ENCODE measurements around the gene HSPA1A. TPM values are rescaled to one million over a fixed set of nuclear protein-coding genes. Genes with fewer than 3 reads are reported as not detected.
"Not testable (repeated sequence)": the region's sequence is repeated elsewhere in the genome, so short reads cannot be mapped to it uniquely, and the experiment has no call there.

HSPA1A gene
- total RNA-seq, 4 donors from 2014 or later: 170 to 304 (median 221) TPM

DNA sequence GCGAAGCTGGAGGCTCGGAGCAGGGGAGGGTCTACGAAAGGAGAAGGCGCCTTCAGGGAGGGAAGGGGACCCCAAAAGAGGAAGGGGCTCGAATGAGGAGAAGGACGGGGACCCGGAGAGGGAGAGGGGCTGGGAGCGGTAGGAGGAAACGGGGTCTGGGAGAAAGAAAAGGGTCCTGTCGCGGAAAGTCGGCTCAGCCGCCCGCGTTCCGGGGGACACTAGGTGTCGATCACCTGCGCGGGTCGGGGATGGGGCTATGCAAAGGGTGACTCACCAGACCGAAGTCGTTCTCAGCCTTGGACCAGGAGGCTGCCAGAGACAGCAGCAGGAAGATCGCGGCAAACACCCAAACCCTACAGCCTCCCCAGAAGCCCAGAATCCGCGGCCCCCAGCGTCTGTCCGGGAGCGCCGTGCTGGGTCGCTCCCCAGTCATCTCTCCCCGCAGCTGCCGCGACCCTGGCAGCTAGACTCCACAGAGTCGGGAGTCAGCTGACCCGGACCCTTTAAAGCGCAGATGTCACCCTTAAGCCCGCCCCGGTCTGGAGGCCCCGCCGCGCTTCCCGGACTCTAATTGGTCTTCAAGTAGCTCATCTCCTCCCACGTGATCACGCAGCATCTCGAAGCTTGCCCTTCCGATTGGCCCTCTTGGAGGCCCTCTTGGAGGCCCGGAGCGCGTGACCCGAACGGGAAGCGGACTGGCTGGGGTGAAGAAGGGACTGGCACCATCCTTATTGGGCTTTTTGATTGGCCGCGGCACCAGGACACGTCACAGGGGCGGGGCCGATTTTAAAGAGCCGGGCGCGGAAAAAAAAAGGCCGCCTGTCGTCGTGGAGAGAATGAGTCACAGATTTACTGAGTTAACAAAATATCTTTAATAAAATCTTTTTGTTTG lies 47.2 kb downstream of the HSPA1A start, which contains the start of gene NEU1:
NEU1 (minus strand) TSS at position 478 of the 892 bp plus-strand sequence; CDS start at position 433, 45 bp downstream.
- H3K27me3 ChIP-seq: no peaks in the 10 kb centered on the region
- H3K36me3 ChIP-seq: peaks cover 3 to 35% (median 10%) of the 10 kb centered on the region in 3 donors
- H3K27ac ChIP-seq: peak within 1 kb of the TSS; percentile 75 to 89 (median 85)
- TF ChIP-seq, protein P1, sequence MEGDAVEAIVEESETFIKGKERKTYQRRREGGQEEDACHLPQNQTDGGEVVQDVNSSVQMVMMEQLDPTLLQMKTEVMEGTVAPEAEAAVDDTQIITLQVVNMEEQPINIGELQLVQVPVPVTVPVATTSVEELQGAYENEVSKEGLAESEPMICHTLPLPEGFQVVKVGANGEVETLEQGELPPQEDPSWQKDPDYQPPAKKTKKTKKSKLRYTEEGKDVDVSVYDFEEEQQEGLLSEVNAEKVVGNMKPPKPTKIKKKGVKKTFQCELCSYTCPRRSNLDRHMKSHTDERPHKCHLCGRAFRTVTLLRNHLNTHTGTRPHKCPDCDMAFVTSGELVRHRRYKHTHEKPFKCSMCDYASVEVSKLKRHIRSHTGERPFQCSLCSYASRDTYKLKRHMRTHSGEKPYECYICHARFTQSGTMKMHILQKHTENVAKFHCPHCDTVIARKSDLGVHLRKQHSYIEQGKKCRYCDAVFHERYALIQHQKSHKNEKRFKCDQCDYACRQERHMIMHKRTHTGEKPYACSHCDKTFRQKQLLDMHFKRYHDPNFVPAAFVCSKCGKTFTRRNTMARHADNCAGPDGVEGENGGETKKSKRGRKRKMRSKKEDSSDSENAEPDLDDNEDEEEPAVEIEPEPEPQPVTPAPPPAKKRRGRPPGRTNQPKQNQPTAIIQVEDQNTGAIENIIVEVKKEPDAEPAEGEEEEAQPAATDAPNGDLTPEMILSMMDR (IDR thresholded peaks at IDR 0.05): peak in 2 of 5 experiments; percentile 42 to 51
- TF ChIP-seq POLR2A (IDR thresholded peaks at IDR 0.05) (peak; percentile 92 to 97), EP300 (IDR thresholded peaks at IDR 0.05) (peak; percentile 98 to 99)
- H3K4me3 ChIP-seq: peak within 1 kb of the TSS; percentile 40 to 69 (median 67)
- DNase-seq (ENCODE audit: low spot score in 2 of 2): peak; percentile 98 to 99
- no peaks in the 10 kb centered on the region for H3K9me3 ChIP-seq
- 0 to 1% methylated on average over 64 of the region's 64 CpGs for WGBS, 2 donors
- peaks cover 0 to 35% (median 16%) of the 10 kb centered on the region in 4 donors for H3K4me1 ChIP-seq

DNA sequence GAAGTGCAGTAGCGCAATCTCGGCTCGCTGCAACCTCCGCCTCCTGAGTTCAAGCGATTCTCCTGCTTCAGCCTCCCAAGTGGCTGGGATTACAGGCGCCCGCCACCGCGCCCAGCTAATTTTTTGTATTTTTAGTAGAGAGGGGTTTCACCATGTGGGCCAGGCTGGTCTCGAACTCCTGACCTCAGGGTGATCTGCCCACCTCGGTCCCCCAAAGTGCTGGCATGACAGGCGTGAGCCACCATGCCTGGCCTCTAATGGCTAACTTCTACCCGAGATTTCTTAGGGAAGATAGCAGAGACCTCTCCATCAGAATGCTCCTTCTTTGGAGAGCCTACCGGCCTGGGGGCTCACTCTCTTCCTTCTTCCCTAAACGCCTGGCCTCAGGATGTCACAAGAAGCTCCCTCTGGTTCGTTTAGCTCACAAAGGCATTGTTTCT lies 48.8 kb downstream of the HSPA1A start:
- TF ChIP-seq, protein P1 (IDR thresholded peaks at IDR 0.05): peak in 1 of 5 experiments; percentile 5
- H3K27me3 ChIP-seq; H3K9me3 ChIP-seq; DNase-seq (ENCODE audit: low spot score in 2 of 2): not testable (repeated sequence)
- H3K36me3 ChIP-seq: peaks cover 3 to 19% (median 6%) of the 10 kb centered on the region in 3 donors
- peaks cover 0 to 35% (median 16%) of the 10 kb centered on the region in 4 donors for H3K4me1 ChIP-seq
- WGBS, 2 donors: 14 to 16% methylated on average over 15 to 16 of the region's 16 CpGs
- H3K4me3 ChIP-seq: peak overlapping the region; percentile 26 to 69 (median 42)
- H3K27ac ChIP-seq: peak overlapping the region in 3 of 4 donors; percentile 67 to 89 (median 89)

DNA sequence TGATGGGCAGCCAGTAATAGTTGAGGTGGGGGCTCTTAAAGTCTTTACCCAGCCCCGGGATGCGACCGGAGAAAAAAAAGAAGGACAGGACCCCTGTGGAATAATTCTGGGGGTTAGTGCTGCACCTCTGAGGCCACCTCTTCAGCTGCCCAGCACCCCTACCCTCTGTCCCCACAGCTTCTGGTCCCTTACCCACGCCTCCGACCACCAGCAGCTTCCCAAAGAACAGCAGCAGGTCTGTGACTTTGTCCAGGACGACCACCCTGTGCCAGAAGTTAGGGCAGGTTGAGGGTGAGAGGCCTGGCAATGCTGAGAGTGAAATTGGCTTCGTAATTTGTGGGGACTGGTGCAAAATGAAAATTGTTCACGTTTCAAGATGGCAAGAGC lies 49.5 kb downstream of the HSPA1A start:
- Histone ChIP-seq H3K27me3 (no peaks in the 10 kb centered on the region), H3K4me3 (no peak overlapping the region), H3K27ac (peak overlapping the region in 3 of 4 donors; percentile 36 to 89 (median 89)), H3K9me3 (no peaks in the 10 kb centered on the region), H3K36me3 (peaks cover 0 to 12% (median 0%) of the 10 kb centered on the region in 3 donors), H3K4me1 (peaks cover 0 to 35% (median 16%) of the 10 kb centered on the region in 4 donors)
- TF ChIP-seq, protein P1 (IDR thresholded peaks at IDR 0.05): no peak
- TF ChIP-seq POLR2A (IDR thresholded peaks at IDR 0.05): no peak
- TF ChIP-seq EP300 (IDR thresholded peaks at IDR 0.05): no peak
- 72 to 80% methylated on average over 8 of the region's 8 CpGs for WGBS, 2 donors
- no peak for DNase-seq (ENCODE audit: low spot score in 2 of 2)

DNA sequence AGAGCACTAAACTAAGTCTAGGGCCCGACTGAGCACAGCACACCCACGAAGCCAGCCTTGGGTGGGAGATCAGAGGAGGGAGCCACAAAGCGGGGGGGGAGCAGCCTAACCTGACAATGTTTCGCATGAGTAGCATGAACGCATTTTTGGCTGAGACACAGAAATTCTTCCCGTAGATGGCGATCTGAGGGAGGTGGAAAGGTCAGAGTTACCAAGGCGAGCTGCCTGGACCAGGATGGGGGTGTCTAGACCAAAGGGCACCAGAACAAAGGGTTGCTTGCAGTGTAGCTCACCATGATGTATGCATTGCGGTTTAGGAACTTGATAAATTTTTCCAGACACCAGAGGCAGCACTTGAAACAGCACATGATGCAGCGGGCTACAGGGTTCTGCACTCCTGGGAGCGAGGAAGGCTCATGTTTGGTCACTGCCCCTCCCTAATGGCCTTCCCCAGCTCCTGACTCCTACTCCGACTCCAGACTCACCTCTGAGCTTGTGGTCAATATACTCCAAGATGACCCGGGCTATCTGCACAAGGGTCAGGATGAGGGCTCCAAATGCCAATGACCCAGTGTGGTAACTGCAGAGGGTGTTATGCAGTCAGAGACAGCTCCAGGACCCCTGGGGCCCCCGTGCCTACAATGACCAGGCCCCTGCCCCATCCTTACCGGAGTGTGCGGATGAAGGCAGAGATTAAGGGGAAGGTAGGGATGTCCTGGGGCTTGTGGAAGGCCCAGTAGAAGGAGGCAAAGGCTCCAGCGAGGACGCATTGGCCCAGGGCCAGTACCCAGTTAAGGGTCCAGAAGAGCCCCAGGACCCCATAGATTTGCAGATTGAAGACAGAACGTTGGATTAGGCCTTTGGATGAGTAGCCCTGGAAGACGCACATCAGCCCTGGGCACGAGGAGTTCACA lies 50.1 kb downstream of the HSPA1A start:
- TF ChIP-seq, protein P1 (IDR thresholded peaks at IDR 0.05): no peak
- TF ChIP-seq POLR2A (IDR thresholded peaks at IDR 0.05): no peak
- no peak for TF ChIP-seq EP300 (IDR thresholded peaks at IDR 0.05)
- 66 to 67% methylated on average over 21 of the region's 21 CpGs for WGBS, 2 donors
- Histone ChIP-seq H3K36me3 (peaks cover 0 to 6% (median 0%) of the 10 kb centered on the region in 3 donors), H3K4me1 (peaks cover 0 to 35% (median 16%) of the 10 kb centered on the region in 4 donors), H3K9me3 (no peaks in the 10 kb centered on the region), H3K4me3 (no peak overlapping the region), H3K27ac (peak overlapping the region in 3 of 4 donors; percentile 36 to 89 (median 89)), H3K27me3 (no peaks in the 10 kb centered on the region)
- DNase-seq (ENCODE audit: low spot score in 2 of 2): no peak

Small RNA genes within 50 kb of the gene (small RNA-seq; reads per million reads assigned to genes)
- gene RF00019 (not detected), gene SNORD48 (928 reads per million, percentile 98 among the genes with 10 or more reads in this experiment), gene SNORD52 (not detected)

Other genes with a start within 250 kb of the HSPA1A start
- gene LTA, start 243.3 kb upstream of the HSPA1A start, total RNA-seq: not detected
- not detected for gene TNF, start 240.0 kb upstream of the HSPA1A start, total RNA-seq
- not detected for gene LTB, start 233.1 kb upstream of the HSPA1A start, total RNA-seq
- 10 to 100 TPM; 15.7 to 86.5 (median 20.8) TPM for gene LST1, start 229.3 kb upstream of the HSPA1A start, total RNA-seq
- gene NCR3, start 222.5 kb upstream of the HSPA1A start, total RNA-seq: not detected
- gene AIF1, start 200.3 kb upstream of the HSPA1A start, total RNA-seq: 10 to 100 TPM; 27.1 to 66.3 (median 50.4) TPM
- gene PRRC2A, start 194.8 kb upstream of the HSPA1A start, total RNA-seq: 100 to 1,000 TPM in 2 of 4 donors, 10 to 100 TPM in 2; 71.4 to 113 (median 88.0) TPM
- 100 to 1,000 TPM; 189 to 228 (median 210) TPM for gene BAG6, start 162.9 kb upstream of the HSPA1A start, total RNA-seq
- gene APOM, start 159.6 kb upstream of the HSPA1A start, total RNA-seq: 1 to 10 TPM in 1 of 4 donors, under 1 TPM in 2, not detected in 1; 0.63 to 2.0 (median 0.90) TPM
- gene C6orf47, start 154.8 kb upstream of the HSPA1A start, total RNA-seq: 10 to 100 TPM; 13.8 to 23.3 (median 20.5) TPM
- 10 to 100 TPM; 18.8 to 30.0 (median 26.5) TPM for gene GPANK1, start 150.5 kb upstream of the HSPA1A start, total RNA-seq
- gene CSNK2B, start 149.5 kb upstream of the HSPA1A start, total RNA-seq: 100 to 1,000 TPM; 183 to 207 (median 188) TPM
- gene LY6G5B, start 145.6 kb upstream of the HSPA1A start, total RNA-seq: 10 to 100 TPM in 2 of 4 donors, 1 to 10 TPM in 2; 7.6 to 13.0 (median 9.8) TPM
- under 1 TPM in 1 of 4 donors, not detected in 3; 0.84 TPM for gene LY6G5C, start 134.5 kb upstream of the HSPA1A start, total RNA-seq
- gene ABHD16A, start 112.2 kb upstream of the HSPA1A start, total RNA-seq: 10 to 100 TPM; 37.1 to 62.1 (median 49.9) TPM
- gene LY6G6F, start 108.7 kb upstream of the HSPA1A start, total RNA-seq: not detected
- gene LY6G6D, start 100.2 kb upstream of the HSPA1A start, total RNA-seq: not detected
- not detected for gene LY6G6C, start 93.8 kb upstream of the HSPA1A start, total RNA-seq
- gene MPIG6B, start 92.2 kb upstream of the HSPA1A start, total RNA-seq: not detected
- gene DDAH2, start 86.2 kb upstream of the HSPA1A start, total RNA-seq: 100 to 1,000 TPM; 134 to 193 (median 166) TPM
- 100 to 1,000 TPM; 216 to 341 (median 246) TPM for gene CLIC1, start 79.0 kb upstream of the HSPA1A start, total RNA-seq
- gene MSH5, start 75.5 kb upstream of the HSPA1A start, total RNA-seq: 10 to 100 TPM; 12.2 to 25.5 (median 18.4) TPM
- 1 to 10 TPM in 3 of 4 donors, not detected in 1; 1.5 to 5.5 (median 4.8) TPM for gene SAPCD1, start 52.9 kb upstream of the HSPA1A start, total RNA-seq
- gene VWA7, start 38.2 kb upstream of the HSPA1A start, total RNA-seq: under 1 TPM; 0.21 to 0.66 (median 0.35) TPM
- 10 to 100 TPM; 40.8 to 58.6 (median 50.1) TPM for gene VARS1, start 19.8 kb upstream of the HSPA1A start, total RNA-seq
- 10 to 100 TPM; 23.9 to 31.8 (median 28.4) TPM for gene LSM2, start 8.6 kb upstream of the HSPA1A start, total RNA-seq
- 1 to 10 TPM in 2 of 4 donors, under 1 TPM in 2; 0.20 to 2.4 (median 1.2) TPM for gene HSPA1L, start 260 bp upstream of the HSPA1A start, total RNA-seq
- gene HSPA1B, start 12.2 kb downstream of the HSPA1A start, total RNA-seq: 100 to 1,000 TPM; 134 to 186 (median 168) TPM
- gene NEU1, start 47.3 kb downstream of the HSPA1A start, total RNA-seq: 10 to 100 TPM; 25.8 to 44.6 (median 33.8) TPM
- under 1 TPM in 3 of 4 donors, not detected in 1; 0.22 to 0.84 (median 0.59) TPM for gene SLC44A4, start 63.5 kb downstream of the HSPA1A start, total RNA-seq
- 10 to 100 TPM; 38.2 to 63.9 (median 46.8) TPM for gene EHMT2, start 82.2 kb downstream of the HSPA1A start, total RNA-seq
- gene ZBTB12, start 86.5 kb downstream of the HSPA1A start, total RNA-seq: 1 to 10 TPM in 3 of 4 donors, under 1 TPM in 1; 0.63 to 3.5 (median 2.9) TPM
- 10 to 100 TPM in 1 of 4 donors, 1 to 10 TPM in 3; 4.6 to 17.4 (median 6.1) TPM for gene C2, start 112.2 kb downstream of the HSPA1A start, total RNA-seq
- 10 to 100 TPM; 15.7 to 66.5 (median 26.2) TPM for gene CFB, start 130.6 kb downstream of the HSPA1A start, total RNA-seq
- gene NELFE, start 143.4 kb downstream of the HSPA1A start, total RNA-seq: 100 to 1,000 TPM in 1 of 4 donors, 10 to 100 TPM in 3; 74.1 to 101 (median 88.6) TPM
- 10 to 100 TPM; 47.1 to 83.1 (median 48.2) TPM for gene SKIC2, start 143.6 kb downstream of the HSPA1A start, total RNA-seq
- 10 to 100 TPM; 16.2 to 46.1 (median 34.3) TPM for gene DXO, start 156.6 kb downstream of the HSPA1A start, total RNA-seq
- 100 to 1,000 TPM; 230 to 361 (median 258) TPM for gene C4A, start 166.5 kb downstream of the HSPA1A start, total RNA-seq
- 100 to 1,000 TPM; 266 to 420 (median 299) TPM for gene C4B, start 199.3 kb downstream of the HSPA1A start, total RNA-seq
- gene CYP21A2, start 222.9 kb downstream of the HSPA1A start, total RNA-seq: 10 to 100 TPM in 1 of 4 donors, 1 to 10 TPM in 3; 1.0 to 15.3 (median 3.9) TPM